ENCODE data around the gene HNRNPK.
A peak's percentile ranks its signal among the peaks of the same experiment; 100 is the strongest.

The HNRNPK gene

GRCh38 chr9:83920927-83921707, 58.9 kb downstream of the HNRNPK start, which contains the start of gene KIF27:
KIF27 (minus strand) TSS chr9:83921432; CDS start chr9:83915591, 5,841 bp downstream.
- peaks cover 10% of the 10 kb centered on the region for H3K79me2 ChIP-seq (ENCODE audit: low read length)
- no peaks in the 10 kb centered on the region for H3K27me3 ChIP-seq (ENCODE audit: low read depth, low read length)
- H3K36me3 ChIP-seq (replicated peaks; ENCODE audit: low read depth, low read length) = no peaks in the 10 kb centered on the region
- peaks cover 11% of the 10 kb centered on the region; the same call in 1 of the 2 replicates for H3K4me1 ChIP-seq (ENCODE audit: low read length)
- no peaks in the 10 kb centered on the region for H4K20me1 ChIP-seq (ENCODE audit: insufficient read depth, low read length)
- TF ChIP-seq CTCF (IDR thresholded peaks at IDR 0.05; ENCODE audit: low read depth, low read length) = peak; percentile 36; the same call in 1 of the 2 replicates
- TF ChIP-seq EZH2phosphoT487 (IDR thresholded peaks at IDR 0.05; ENCODE audit: low read depth) = no peak
- peak within 1 kb of the TSS; percentile 84 for H3K4me2 ChIP-seq (ENCODE audit: low read length)
- peak within 1 kb of the TSS; percentile 70 for H3K27ac ChIP-seq (ENCODE audit: low read length)
- peak within 1 kb of the TSS; percentile 67 for H3K9ac ChIP-seq (ENCODE audit: low read length)
- H3K4me3 ChIP-seq (ENCODE audit: low read length) = peak within 1 kb of the TSS; percentile 71
- H3K9me3 ChIP-seq (ENCODE audit: insufficient read depth, low read length) = no peaks in the 10 kb centered on the region
- H2AFZ ChIP-seq (ENCODE audit: low read depth, low read length) = peak within 1 kb of the TSS; percentile 84

GRCh38 chr9:83920469-83920926, 59.5 kb downstream of the HNRNPK start:
- peak; percentile 60; the same call in 1 of the 2 replicates for TF ChIP-seq CTCF (IDR thresholded peaks at IDR 0.05; ENCODE audit: low read depth, low read length)
- TF ChIP-seq EZH2phosphoT487 (IDR thresholded peaks at IDR 0.05; ENCODE audit: low read depth) = no peak
- Histone ChIP-seq H3K36me3 (replicated peaks; ENCODE audit: low read depth, low read length) (no peaks in the 10 kb centered on the region), H3K9me3 (ENCODE audit: insufficient read depth, low read length) (no peaks in the 10 kb centered on the region), H3K9ac (ENCODE audit: low read length) (peak overlapping the region; percentile 67), H3K4me2 (ENCODE audit: low read length) (peak overlapping the region; percentile 84), H2AFZ (ENCODE audit: low read depth, low read length) (peak overlapping the region; percentile 84), H3K27me3 (ENCODE audit: low read depth, low read length) (no peaks in the 10 kb centered on the region), H3K79me2 (ENCODE audit: low read length) (peaks cover 10% of the 10 kb centered on the region), H3K27ac (ENCODE audit: low read length) (peak overlapping the region; percentile 70), H4K20me1 (ENCODE audit: insufficient read depth, low read length) (no peaks in the 10 kb centered on the region), H3K4me3 (ENCODE audit: low read length) (peak overlapping the region; percentile 71), H3K4me1 (ENCODE audit: low read length) (peaks cover 11% of the 10 kb centered on the region; the same call in 1 of the 2 replicates)

GRCh38 chr9:83919111-83919510, 60.9 kb downstream of the HNRNPK start:
- Histone ChIP-seq H3K36me3 (replicated peaks; ENCODE audit: low read depth, low read length) (no peaks in the 10 kb centered on the region), H2AFZ (ENCODE audit: low read depth, low read length) (no peak overlapping the region), H3K27me3 (ENCODE audit: low read depth, low read length) (no peaks in the 10 kb centered on the region), H3K27ac (ENCODE audit: low read length) (no peak overlapping the region), H3K9ac (ENCODE audit: low read length) (no peak overlapping the region), H3K4me3 (ENCODE audit: low read length) (no peak overlapping the region), H3K79me2 (ENCODE audit: low read length) (peaks cover 10% of the 10 kb centered on the region), H3K4me1 (ENCODE audit: low read length) (peaks cover 11% of the 10 kb centered on the region; the same call in 1 of the 2 replicates), H3K9me3 (ENCODE audit: insufficient read depth, low read length) (no peaks in the 10 kb centered on the region), H3K4me2 (ENCODE audit: low read length) (no peak overlapping the region), H4K20me1 (ENCODE audit: insufficient read depth, low read length) (no peaks in the 10 kb centered on the region)
- TF ChIP-seq CTCF (IDR thresholded peaks at IDR 0.05; ENCODE audit: low read depth, low read length) = no peak
- TF ChIP-seq EZH2phosphoT487 (IDR thresholded peaks at IDR 0.05; ENCODE audit: low read depth) = no peak
